ENCODE data around the gene KDM7A. TPM values are rescaled to one million over a fixed set of nuclear protein-coding genes. Genes with fewer than 3 reads are reported as not detected.

Gene KDM7A
- total RNA-seq, 1 experiment from 2014 or later, result 5.1 TPM

DNA sequence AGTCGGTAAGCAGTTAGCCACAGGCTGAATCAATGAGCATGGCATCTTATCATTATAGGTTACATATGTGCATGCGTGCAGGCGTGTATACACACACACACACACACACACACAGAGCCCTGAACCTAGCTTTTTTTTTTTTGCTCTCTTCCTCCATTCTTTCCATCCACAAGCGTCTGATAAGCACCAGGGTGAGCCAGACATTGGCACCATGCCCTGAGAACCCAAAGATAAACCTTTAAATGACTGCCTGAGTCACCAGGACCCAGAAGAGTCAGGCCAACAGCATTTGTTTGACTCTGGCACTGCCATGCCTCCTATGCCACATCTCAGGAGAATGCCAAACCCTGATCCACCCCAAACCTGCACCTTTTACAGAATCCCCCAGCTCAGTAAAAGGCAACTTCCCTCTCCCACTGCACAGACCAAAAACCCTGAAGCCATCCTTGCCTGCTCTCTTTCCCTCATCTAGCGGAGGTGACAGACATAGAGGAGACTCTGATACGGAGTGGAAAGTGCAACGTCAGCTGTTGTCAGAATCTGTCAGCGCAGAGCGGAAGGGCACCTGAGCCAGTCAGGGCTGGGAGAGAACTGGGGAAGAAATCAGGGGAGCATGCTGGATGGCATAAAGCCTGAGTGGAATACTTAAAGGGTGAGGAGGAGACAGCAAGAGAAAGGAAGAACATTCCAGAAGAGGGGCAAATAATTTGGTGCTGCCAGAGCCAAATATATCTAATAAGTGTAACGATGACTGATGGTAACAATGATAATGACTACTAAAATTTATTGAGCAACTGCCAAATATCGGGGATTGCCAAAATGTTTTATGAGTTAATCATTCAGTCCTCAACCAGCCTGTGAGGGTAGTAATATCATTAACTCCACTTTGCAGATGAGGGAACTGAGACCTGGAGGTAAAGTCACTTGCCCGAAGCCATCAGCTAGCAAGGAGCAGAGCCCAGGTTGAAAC, 117.2 kb downstream of the KDM7A start:
- intact Hi-C loops (cut with micrococcal nuclease; ENCODE audit: unreplicated experiment), result no loop called here
- TF ChIP-seq, protein P1, sequence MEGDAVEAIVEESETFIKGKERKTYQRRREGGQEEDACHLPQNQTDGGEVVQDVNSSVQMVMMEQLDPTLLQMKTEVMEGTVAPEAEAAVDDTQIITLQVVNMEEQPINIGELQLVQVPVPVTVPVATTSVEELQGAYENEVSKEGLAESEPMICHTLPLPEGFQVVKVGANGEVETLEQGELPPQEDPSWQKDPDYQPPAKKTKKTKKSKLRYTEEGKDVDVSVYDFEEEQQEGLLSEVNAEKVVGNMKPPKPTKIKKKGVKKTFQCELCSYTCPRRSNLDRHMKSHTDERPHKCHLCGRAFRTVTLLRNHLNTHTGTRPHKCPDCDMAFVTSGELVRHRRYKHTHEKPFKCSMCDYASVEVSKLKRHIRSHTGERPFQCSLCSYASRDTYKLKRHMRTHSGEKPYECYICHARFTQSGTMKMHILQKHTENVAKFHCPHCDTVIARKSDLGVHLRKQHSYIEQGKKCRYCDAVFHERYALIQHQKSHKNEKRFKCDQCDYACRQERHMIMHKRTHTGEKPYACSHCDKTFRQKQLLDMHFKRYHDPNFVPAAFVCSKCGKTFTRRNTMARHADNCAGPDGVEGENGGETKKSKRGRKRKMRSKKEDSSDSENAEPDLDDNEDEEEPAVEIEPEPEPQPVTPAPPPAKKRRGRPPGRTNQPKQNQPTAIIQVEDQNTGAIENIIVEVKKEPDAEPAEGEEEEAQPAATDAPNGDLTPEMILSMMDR (IDR thresholded peaks at IDR 0.05; ENCODE audit: insufficient read depth in 1 of 2, low read depth in 1 of 2, low read length in 1 of 2, severe bottlenecking in 1 of 2, unreplicated experiment in 1 of 2), result no peak
- peaks cover 15% of the 10 kb centered on the region for H3K4me1 Mint-ChIP-seq (ENCODE audit: low read depth, unreplicated experiment)
- no peaks in the 10 kb centered on the region for H3K27me3 Mint-ChIP-seq (ENCODE audit: insufficient read depth, unreplicated experiment)
- BruUV-seq (replicated peaks), result no TSS peak
- no peak overlapping the region for H3K4me3 Mint-ChIP-seq (ENCODE audit: unreplicated experiment)
- no peak for DNase-seq
- no peaks in the 10 kb centered on the region for H3K9me3 Mint-ChIP-seq (ENCODE audit: unreplicated experiment)
- no peak overlapping the region for H3K27ac Mint-ChIP-seq (ENCODE audit: unreplicated experiment)
- ChIA-PET CTCF (no interaction called here), POLR2A (no interaction called here)
- Histone ChIP-seq H3K27me3 (replicated peaks; ENCODE audit: control insufficient read depth, insufficient read depth, low read length) (no peaks in the 10 kb centered on the region), H3K4me1 (no peaks in the 10 kb centered on the region), H3K9me3 (no peaks in the 10 kb centered on the region), H3K4me3 (ENCODE audit: low read depth, low read length) (no peak overlapping the region), H3K36me3 (ENCODE audit: control insufficient read depth, insufficient read depth, low read length) (no peaks in the 10 kb centered on the region)
- H3K36me3 Mint-ChIP-seq (ENCODE audit: insufficient read depth, unreplicated experiment), result peaks cover 6% of the 10 kb centered on the region

DNA sequence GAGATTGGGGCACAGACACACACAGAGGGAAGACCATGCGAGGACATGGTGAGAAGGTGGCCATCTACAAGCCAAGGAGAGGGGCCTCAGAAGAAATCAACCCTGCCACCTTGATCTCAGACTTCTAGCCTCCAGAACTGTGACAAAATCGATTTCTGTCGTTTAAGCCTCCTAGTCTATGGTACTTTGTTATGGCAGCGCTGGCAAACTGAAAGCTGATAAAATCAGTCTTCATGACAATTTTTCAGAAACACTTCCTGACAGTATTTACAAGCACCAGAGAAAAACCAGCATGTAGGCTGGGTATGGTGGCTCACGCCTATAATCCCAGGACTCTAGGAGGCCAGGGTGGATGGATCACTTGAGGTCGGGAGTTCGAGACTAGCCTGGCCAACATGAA, 118.3 kb downstream of the KDM7A start:
- TF ChIP-seq, protein P1 (IDR thresholded peaks at IDR 0.05; ENCODE audit: insufficient read depth in 1 of 2, low read depth in 1 of 2, low read length in 1 of 2, severe bottlenecking in 1 of 2, unreplicated experiment in 1 of 2), result no peak
- Mint-ChIP-seq H3K9me3 (ENCODE audit: unreplicated experiment) (no peaks in the 10 kb centered on the region), H3K27ac (ENCODE audit: unreplicated experiment) (no peak overlapping the region), H3K4me1 (ENCODE audit: low read depth, unreplicated experiment) (peaks cover 8% of the 10 kb centered on the region), H3K36me3 (ENCODE audit: insufficient read depth, unreplicated experiment) (no peaks in the 10 kb centered on the region), H3K27me3 (ENCODE audit: insufficient read depth, unreplicated experiment) (no peaks in the 10 kb centered on the region), H3K4me3 (ENCODE audit: unreplicated experiment) (no peak overlapping the region)
- no peaks in the 10 kb centered on the region for H3K9me3 ChIP-seq
- no TSS peak for BruUV-seq (replicated peaks)
- ChIA-PET POLR2A (no interaction called here), CTCF (no interaction called here)
- no peak overlapping the region for H3K4me3 ChIP-seq (ENCODE audit: low read depth, low read length)
- no peaks in the 10 kb centered on the region for H3K36me3 ChIP-seq (ENCODE audit: control insufficient read depth, insufficient read depth, low read length)
- no peaks in the 10 kb centered on the region for H3K27me3 ChIP-seq (replicated peaks; ENCODE audit: control insufficient read depth, insufficient read depth, low read length)
- DNase-seq, result no peak
- intact Hi-C loops (cut with micrococcal nuclease; ENCODE audit: unreplicated experiment), result no loop called here
- H3K4me1 ChIP-seq, result no peaks in the 10 kb centered on the region

DNA sequence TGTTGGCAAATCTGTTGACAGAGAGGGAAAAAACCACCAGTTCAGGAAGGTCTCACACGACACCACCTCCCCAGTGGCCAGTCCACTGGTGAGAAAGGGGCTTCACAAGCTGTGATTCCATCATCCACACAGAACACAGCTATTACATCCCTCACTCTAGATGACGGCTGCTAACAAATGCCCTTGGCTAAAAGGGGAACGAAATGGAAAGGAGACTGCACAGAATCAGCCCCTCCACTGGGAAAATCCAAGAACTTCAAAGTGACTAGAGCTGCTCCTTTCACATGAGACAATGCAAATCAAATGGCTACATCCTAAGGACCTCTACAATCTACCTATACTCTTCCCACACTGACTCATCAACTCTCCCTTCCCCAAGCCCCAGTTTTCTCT, 119.6 kb downstream of the KDM7A start:
- DNase-seq, result no peak
- ChIA-PET CTCF (no interaction called here), POLR2A (interaction anchor here (0.7 kb wide), 1 partner anchor 120 kb away, joined by 3 read pairs; the partner anchor contains the start of gene KDM7A)
- no TSS peak for BruUV-seq (replicated peaks)
- Mint-ChIP-seq H3K4me1 (ENCODE audit: low read depth, unreplicated experiment) (peaks cover 8% of the 10 kb centered on the region), H3K27me3 (ENCODE audit: insufficient read depth, unreplicated experiment) (no peaks in the 10 kb centered on the region), H3K27ac (ENCODE audit: unreplicated experiment) (no peak overlapping the region), H3K4me3 (ENCODE audit: unreplicated experiment) (no peak overlapping the region), H3K36me3 (ENCODE audit: insufficient read depth, unreplicated experiment) (peaks cover 4% of the 10 kb centered on the region), H3K9me3 (ENCODE audit: unreplicated experiment) (no peaks in the 10 kb centered on the region)
- TF ChIP-seq, protein P1 (IDR thresholded peaks at IDR 0.05; ENCODE audit: insufficient read depth in 1 of 2, low read depth in 1 of 2, low read length in 1 of 2, severe bottlenecking in 1 of 2, unreplicated experiment in 1 of 2), result no peak
- no peak overlapping the region for H3K4me3 ChIP-seq (ENCODE audit: low read depth, low read length)
- no peaks in the 10 kb centered on the region for H3K27me3 ChIP-seq (replicated peaks; ENCODE audit: control insufficient read depth, insufficient read depth, low read length)
- no peaks in the 10 kb centered on the region for H3K9me3 ChIP-seq
- H3K36me3 ChIP-seq (ENCODE audit: control insufficient read depth, insufficient read depth, low read length), result no peaks in the 10 kb centered on the region
- no peaks in the 10 kb centered on the region for H3K4me1 ChIP-seq
- intact Hi-C loops (cut with micrococcal nuclease; ENCODE audit: unreplicated experiment), result no loop called here

All from Caco-2 (cell line).